ENCODE measurements around the gene PIP5K1B.

Gene PIP5K1B

DNA sequence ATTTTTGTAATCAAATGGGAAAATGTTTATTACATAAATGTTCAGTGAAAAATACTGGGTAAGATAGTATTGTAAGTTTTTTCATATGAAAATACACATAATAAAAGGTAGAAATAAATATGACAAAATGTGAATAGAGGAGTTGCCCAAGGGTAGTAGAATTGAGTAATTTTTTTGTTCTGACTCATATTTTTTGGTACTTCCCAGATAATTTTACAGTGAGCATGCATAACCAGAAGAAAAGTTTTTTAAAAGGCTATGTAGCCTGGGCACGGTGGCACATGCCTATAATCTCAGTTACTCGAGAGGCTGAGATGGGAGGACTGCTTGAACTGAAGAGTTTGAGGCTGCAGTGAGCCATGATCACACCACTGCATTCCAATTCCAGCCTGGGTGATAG lies 116.9 kb downstream of the PIP5K1B start:
- no peak for DNase-seq

DNA sequence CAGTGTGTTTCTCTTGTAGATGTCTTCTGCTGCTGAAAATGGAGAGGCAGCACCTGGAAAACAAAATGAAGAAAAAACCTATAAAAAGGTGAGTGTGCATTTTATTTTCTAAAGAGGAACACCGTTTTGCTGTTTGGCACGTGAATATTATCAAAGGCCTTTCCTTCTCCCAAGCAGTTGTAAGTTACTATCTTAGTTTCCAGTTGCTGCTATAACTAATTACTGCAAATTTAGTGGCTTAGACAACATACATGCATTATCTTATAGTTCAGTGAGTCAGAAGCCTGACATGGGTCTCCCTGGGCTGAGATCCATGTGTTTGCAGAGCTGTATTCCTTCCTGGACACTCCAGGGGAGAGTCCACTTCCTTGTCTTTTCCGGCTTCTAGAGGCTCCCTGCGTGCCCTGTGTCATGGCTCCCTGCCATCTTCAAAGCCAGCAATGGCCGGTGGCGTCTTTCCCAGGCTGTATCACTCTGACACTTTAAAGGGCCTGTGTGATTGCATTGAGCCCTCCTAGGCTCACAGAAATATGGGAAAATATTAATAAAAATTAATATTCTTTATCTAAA lies 117.6 kb downstream of the PIP5K1B start:
- DNase-seq: no peak

DNA sequence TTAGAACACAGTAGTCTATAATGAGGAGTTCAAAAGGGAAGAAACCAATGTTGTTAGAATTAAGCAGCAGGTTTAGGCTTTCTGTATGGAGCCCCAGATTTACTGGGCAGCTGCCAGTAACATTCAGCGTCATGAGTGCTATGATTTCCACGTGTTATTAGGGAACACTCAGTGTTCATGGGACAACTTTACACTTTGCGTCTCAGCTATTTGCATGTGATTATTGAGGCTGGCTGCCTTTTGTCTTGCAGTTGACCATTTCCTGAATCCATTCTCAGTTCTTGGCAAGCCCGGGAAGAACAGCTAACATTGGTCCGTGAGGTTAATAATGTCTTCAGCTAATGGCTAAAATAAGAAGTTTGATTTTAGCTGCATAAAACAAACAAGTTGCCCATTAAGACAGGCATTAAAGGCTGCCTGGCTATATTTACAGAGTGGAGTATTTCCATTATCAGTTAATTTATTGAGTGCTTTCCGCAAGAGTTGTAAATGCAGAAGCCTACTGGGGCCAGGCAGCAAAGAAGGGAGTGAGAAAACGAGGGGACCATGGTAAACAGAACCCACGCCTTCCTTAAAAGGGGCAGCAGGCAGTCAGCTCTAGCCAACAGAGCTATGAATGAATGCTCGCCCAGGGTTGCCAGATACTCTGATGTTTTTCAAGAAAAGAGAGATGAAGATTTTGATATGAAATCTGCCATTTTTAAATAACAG lies 120.9 kb downstream of the PIP5K1B start:
- no peak for DNase-seq

DNA sequence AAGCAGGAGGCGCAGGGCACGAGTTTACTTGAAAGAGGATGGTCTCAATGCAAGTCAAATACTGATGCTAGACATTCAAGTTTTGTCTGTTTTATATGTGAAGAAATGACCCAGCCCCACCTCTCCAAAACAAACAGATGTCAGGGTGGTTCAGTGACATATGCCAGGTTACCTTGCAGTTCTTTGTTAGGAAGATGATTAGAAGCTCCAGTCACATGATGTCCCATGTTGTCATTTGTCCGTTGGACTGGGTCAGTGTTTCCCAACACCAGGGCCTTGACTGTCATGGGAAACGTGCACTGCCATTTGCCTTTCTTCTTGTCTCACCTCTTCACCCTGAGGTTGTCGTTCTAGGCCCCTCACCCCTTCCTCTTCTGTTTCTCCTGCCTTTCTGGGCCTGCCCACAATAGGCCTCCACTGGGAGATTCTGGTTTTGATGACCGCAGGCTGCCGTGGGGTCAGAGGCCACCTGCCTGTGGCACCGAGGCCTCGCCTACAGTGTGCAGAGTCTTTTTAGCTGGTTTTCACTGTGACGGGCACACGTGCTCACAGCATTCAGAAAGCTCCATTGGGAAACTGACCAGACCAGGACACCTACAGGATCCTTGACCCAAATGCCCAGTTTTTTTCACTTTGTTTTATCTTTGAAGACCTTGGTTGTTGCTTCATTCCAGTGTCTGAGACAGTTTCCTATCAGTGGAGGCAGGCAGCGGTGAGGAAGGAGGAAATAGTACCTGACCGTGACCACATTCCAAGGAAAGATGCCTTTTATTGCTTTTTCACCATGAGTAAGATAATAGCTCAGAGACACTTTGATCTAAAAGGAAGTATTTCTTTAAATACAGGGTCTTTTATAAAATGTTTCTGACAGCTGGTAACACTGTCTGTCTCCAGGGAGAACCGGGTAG lies 123.1 kb downstream of the PIP5K1B start:
- DNase-seq: no peak

DNA sequence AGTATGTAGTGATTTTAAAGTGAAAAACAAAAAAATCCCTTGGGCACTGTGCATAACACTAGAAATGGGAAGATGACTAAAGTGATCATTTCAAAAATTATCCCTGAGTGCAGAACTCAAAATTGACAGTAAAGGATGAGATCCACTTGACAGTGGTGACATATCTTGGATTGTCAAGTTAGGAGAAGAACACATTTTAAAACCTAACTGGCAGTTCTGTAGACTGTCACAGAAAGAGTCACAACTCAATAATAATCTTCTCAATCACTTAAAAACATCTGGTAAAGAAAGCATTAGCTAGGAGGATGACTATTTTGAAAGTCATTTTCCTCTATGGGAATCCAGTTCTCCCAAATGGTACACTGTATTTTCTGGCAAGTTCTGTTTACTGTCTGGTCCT lies 127.1 kb downstream of the PIP5K1B start:
- DNase-seq: no peak

DNA sequence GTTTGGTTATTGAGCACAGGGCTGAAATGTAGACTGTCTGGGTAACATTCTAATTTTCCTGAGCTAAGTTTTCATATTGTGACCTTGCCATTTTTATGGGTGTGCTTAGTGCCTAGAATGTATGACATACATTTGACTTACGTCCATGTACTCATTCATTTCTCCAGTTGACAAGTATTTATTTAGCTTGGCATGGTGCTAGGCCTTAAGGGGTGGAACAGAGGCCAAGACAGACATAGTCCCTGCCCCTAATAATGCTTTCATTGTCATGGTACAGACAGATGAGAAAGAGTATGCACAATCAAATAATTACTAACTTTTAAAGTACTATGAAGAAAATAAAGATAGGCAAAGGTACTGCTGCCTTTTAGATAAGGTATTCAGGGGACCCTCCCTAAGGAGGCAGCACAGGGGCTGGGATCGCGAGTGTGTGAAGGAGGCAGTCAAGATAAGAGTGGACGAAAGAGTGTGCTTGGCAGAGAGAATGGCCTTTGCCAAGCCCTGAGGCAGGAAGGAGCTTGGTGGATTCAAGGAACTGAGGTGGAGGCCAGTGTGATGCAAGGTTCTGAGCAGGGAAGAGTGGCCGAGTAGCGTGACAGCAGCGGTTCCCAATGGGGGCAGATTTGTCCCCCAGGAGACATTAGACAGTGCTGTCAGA lies 128.0 kb downstream of the PIP5K1B start:
- DNase-seq: peak; percentile 79

DNA sequence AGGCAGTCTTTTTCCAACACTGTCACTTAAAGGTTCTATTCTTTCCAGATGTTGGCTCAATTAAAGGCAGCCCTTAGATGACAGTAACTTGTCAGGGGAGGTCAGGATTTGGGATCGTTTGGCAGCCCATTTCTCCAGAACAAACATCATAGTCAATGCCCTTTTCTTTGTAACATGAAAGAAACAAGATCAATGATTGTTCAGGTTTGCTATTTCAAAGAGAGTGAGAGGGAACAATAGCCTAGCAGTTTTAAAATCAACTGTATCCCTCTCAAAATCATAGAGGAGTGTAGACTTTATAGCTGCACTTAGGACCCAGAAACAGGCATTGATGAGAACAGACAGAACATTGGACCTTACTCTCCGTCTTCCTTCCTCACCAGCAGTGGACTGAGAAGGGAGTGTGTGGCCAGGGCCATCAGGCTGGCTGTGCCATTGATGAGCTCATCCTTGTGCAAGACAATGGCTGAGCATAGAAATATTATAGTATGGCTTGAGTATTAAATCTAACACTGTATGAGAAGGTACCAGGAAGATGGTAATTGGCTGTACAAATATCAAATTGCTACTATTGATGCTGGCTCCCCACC lies 130.0 kb downstream of the PIP5K1B start:
- no peak for DNase-seq

DNA sequence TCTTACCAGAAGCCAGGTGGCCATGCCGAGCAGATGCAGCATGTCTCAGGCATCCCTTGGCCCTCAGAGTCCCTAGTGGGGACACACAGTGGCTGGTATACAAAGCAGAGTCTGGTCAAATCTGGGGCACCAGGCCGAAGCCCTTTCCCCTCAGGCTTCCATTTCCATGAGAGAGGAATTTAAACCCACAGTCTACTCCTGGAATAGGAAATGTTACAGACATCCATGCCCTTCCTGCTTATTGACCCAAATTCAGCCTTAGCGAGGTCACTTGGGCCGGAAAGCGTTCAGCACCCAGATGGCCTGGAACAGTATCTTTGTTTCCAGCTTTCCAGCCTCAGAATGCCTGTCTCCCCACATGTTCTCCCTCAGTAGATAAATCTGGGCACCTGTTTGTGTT lies 131.7 kb downstream of the PIP5K1B start:
- DNase-seq: no peak

DNA sequence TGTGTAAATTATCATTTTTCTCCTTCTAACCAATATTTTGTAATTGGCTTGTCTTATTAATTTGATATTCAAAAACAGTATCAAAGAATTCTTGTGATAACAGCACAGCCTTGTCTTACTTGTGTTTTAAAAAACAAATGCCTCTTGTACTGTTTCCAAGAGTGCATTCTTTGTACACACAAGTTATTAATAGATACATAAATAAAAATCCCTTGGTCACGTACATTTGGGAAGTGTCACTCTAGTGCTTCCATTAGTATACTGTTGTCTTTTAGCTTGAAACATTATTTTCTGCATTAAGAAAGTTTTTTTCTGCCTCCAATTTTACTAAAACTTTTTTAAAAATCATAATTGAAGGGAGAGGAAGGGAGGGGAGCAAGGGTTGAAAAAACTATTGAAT lies 133.2 kb downstream of the PIP5K1B start:
- no peak for DNase-seq

DNA sequence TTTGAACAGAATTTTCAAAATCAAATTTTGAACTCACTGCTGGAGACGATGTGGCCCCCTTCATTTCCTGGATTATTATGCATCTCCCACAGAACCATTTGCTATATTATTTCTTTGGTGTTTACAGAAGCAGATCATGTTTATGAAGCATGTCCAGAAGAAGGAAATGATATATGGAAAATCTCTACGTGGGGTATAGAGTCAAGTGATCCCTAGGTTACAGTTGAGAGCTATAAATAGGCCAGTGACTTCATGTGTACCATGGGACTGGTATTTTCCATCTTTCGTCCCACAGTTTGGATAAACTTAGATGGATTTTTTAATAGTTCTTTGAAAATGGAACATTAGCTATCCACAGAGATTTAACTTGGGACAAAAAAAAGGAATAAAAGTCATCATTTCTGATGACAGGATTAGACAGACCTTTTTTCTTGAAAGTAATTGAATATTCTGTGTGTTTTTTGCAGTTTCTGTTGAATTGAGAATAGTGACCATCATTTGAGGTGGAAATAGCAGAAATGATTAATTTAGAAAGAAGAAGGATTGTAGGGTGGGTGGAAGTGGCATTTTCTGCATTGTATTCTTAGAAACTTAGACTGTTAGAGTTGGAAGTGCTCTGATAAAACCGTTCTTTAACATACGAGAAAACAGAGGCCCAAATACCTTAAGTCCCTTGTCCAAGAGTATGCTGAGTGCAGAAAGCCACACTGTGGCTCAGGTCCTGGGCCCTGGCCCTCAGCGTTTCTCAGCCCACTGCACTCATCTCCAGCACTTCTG lies 136.4 kb downstream of the PIP5K1B start:
- no peak for DNase-seq

DNA sequence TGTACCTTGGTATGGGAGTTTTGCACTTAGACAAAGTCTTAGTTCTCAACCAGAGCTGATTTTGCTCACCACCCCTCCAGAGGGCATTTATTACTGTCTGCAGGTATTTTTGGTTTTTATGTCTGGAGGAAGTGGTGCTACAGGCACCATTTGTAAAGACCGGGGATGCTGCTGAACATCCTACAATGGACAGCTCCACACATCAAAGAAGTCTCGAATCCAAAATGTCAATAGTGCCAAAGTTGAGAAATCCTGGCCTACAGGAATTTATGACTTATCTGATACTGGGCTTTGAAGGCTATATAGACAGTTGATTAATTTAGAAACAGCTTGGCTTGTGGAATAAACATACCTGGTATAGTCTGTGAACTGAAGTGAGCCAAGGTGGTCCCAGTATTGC lies 137.5 kb downstream of the PIP5K1B start:
- no peak for DNase-seq

DNA sequence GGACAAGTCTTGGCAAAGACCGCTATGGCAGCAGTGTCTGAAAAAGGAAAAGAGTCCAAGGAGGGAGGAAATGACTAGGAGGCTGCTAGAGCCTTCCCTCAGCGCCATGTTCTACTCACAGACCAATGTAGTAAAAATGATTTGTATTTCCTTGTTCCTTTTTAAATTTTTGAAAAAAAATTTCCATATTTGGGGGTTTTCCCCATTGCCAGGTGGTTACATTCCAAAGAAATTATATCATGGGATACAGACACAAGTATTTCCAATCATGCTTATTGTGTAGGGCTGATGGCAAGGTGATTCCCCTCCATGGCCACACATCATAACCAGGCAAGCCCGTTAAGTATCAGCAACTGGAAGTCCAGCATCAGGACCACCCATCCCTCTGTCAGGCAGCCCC lies 138.2 kb downstream of the PIP5K1B start:
- DNase-seq: no peak

DNA sequence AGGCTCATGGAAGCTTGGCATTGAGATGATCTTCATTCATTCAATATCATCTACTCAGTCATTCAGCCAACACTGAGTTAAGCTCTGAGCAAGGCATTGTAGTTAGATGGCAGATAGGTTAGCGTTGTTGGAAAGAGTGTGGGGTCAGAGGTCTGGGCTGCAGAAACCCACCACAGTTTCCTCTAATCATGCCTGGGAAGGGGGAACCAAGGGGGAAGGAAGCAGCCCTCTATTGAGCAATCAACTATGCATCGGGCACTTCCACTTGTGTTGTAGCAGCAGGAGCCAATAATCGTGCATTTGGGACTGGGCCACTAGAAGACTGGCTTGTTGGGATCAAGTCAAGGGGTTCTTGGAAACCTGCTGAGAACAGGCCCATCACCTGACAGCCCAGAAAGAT lies 139.1 kb downstream of the PIP5K1B start:
- peak; percentile 62 for DNase-seq

DNA sequence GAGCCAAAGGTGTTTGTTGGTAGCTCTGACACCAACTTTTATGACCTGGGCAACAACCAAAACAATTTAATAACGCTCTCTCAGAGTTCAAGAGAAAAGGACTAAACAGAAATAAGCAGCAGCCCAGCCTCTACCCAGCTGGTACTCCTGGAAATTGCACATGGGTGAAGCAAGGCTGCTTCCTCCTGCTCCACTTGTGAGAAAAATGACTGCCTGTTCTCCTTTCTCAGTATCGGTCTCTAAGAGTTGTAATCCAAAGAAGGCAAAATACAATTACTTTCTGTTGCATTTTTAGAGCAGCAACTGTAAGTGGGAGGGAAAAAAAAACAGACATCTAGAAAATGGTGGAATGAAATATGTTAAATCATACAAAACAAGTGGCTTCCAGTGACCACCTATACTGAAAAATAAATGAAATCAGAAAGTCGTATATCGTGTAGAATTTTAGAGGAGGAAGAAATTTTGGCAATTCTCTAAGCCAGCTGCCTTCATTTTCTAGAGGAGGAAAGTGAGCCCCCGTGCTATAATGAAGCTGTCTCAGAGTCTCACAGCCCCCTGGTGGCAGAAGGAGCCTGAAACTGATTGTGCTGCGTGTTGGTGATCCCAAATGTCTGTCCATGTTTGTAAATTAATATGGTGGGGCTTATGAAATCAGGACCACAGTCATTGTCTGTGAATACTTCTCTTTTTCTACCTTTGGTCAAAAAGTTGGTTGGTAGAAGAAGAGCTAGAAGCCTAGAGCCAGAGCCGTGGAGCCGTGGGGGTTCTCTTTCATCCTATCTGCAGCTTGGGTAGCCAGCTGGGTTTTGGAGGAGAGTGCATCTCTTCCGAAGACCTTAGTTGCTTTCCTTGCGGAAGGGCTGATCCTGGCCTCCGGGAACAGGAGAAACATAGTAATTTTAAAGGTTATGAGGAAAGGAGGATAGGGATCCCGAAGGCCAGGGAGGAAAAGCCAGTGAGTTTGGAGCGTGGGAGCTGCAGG lies 139.9 kb downstream of the PIP5K1B start:
- peak; percentile 82 for DNase-seq

DNA sequence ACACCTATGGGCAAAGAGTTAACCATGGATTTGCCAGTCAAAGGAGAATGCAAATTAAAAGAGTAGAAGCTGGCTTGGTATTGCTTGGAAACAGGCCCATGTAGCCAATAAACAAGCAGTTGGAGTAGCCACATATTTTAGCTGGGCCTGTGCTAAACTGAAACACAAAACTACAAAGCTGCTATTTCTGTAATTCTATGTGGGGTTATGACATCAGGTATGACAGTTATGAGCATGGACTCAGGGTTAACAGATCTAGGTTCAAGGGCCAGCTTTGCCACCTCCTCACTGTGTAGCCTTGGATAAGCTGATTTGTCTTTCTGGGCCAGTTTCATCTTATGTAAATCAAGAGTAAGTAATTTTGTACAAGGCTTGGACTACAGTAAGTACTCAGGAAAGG lies 142.7 kb downstream of the PIP5K1B start:
- no peak for DNase-seq

DNA sequence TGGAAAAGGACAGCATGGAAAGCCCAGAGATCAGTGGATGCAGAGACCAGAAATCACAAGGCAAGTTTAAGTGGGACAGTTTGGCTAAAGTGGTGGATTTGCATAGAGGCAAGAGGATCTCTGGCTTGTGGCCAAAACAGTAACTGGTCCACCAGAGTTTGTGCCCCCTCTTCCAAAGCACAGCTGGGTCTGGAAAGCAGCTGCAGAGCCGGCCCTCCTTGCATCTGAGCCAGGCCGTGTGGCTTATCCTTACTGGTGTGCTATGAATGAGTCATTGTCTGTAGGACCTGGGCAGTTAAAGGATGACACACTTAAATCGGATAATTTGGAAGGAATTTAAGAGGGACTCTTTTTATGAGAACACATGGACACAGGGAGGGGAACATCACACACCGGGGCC lies 146.6 kb downstream of the PIP5K1B start:
- no peak for DNase-seq

DNA sequence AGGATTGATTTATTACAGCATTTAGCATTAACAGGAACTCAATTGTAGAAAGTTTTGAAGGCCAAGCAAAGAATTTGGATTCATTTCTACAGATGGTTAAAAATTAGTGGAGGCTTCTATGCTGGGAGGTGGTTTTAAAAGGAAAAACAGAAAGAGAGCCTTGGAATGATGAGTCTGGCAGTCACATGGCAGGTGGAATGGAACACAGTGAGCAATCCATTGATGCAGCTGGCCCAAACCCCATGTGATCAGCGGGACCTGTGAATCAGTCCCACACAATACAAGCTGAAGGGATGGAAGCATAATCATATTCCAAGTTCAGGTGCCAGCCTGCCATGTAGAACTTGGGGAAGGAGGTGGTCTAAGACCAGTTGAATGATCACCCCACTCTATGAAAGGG lies 147.9 kb downstream of the PIP5K1B start:
- no peak for DNase-seq

DNA sequence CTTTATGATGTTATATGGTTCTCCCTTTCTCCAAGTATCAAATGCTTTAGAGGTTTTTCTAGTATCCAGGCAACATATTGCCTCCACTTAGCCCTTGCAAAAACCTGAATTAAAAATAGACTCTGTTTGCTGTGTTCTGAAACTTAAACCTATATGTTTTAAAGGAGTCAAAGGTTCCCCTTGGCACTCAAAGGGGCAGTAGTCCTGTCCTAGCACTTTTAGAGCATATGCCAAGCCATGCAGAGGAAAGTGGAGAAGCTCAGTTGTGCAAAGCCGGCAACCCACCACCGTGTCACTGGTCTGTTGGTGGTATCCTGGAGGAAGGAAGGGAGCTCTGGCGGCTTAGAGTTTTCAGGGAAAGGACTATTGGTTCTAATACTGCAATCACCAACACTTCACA lies 154.3 kb downstream of the PIP5K1B start:
- no peak for DNase-seq

DNA sequence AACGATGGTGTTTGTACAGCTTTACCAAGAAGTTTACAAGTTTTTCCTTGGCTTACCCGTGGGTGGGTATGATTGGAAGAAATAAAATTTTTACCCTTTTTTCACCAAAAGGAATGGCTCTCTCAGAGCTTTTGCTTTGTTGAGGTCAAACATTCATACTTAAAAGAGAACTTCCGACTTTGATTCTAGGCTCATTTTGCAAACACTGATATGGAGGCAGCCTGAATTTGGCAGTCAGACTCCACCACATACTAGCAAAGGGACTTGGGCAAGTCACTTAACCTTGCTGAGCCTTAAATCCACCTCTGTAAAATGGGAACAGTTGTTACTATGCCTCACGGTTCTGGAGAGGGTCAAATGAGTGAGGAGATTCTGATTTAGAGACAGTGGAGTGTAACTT lies 155.4 kb downstream of the PIP5K1B start:
- no peak for DNase-seq

DNA sequence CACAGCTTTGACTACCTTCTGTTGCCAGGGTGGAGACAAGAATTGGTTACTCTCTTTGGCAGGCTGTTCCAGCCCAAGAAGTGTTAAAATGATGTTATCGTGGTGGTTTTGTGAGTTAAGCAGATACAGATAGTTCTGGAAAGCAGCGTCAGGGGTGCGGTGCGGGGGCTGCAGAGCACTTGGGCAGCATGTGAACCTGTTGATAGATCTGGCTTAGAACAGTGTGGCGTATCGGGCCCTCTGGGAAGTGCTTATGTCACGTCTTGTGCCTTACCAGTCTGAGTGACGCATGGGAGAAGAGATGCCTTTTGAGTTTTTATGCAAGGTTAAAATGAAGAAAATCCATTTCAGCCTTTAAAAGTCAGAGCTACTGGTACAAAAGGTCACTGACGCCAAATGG lies 156.4 kb downstream of the PIP5K1B start:
- DNase-seq: no peak

DNA sequence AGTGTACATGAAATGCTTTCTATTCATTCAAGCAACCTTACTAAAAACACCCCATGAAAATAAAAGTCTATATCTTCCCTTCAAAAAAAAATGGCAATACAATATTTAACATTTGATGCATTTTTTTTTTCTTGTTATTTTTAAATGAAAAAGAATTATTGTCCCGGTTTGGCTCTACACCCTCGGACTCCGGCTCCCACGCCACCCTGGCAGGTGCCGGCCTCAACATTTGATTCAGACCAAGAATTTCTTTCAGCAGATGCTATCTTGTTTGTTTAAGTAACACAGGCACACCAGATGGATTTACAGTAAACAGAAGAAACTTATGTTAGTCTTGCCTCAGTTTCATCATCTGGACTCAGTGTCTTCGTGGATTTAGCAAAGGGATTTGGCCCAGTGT lies 162.0 kb downstream of the PIP5K1B start:
- no peak for DNase-seq
